Upper lobe of right lung (tissue), 1 donor: ENCODE measurements around the gene MAP3K2. TPM values are rescaled to one million over a fixed set of nuclear protein-coding genes. Genes with fewer than 3 reads are reported as not detected.
A peak's percentile ranks its signal among the peaks of the same experiment; 100 is the strongest.

Source experiments
- ATAC-seq: fragments of 200-7000 bp; cut with Tn5 transposase; one replicate; pipeline ENCODE4 v1.9.1; 2020; ENCODE audit warnings: mild to moderate bottlenecking, moderate library complexity
- DNase-seq: peaks from one replicate; pipeline ENCODE4 v3.0.0-alpha.2; 2020
- H3K27ac ChIP-seq: fragments of 200-600 bp; one replicate; pipeline ENCODE4 v1.8.0; 2022
- H3K27me3 ChIP-seq: fragments of 200-600 bp; one replicate; pipeline ENCODE4 v1.8.0; 2022; ENCODE audit warnings: mild to moderate bottlenecking
- H3K36me3 ChIP-seq: fragments of 200-600 bp; one replicate; pipeline ENCODE4 v1.8.0; 2022
- H3K4me1 ChIP-seq: fragments of 200-600 bp; one replicate; pipeline ENCODE4 v1.8.0; 2022
- H3K4me3 ChIP-seq: fragments of 200-600 bp; one replicate; pipeline ENCODE4 v1.8.0; 2022; ENCODE audit warnings: mild to moderate bottlenecking
- H3K9me3 ChIP-seq: fragments of 200-600 bp; one replicate; pipeline ENCODE4 v1.8.0; 2022
- CTCF ChIP-seq: fragments of 200-600 bp; IDR thresholded peaks from one replicate; pipeline ENCODE4 v1.8.0; 2022; ENCODE audit warnings: antibody characterized with exemption
- intact Hi-C: fragments of 100-400 bp; cut with DNase I; formaldehyde crosslinking; loops from one replicate; pipeline ENCODE4 v1.11.0; 2022
- total RNA-seq: library from RNA; stranded (reverse); fragmentation: NEBNext Ultra II Directional; extraction: Animal tissue kit (Norgen Biotek cat#: 25700); gene quantifications from one replicate; pipeline ENCODE4 v1.2.1, GENCODE V29; 2021
- donor health status: DM: no; HTN: yes; CAD: no; lungs with severe emphysema.

The MAP3K2 gene
- total RNA-seq, 1 donor from 2014 or later, result 71.5 TPM

GRCh38 chr2:127429291-127429690 is 41.5 kb upstream of the MAP3K2 start:
- ATAC-seq, result no peak

GRCh38 chr2:127428815-127429109 is 41.0 kb upstream of the MAP3K2 start:
- ATAC-seq (no peak), DNase-seq (no peak)
- Histone ChIP-seq H3K27me3 (peaks cover under 1% of the 10 kb centered on the region), H3K36me3 (no peaks in the 10 kb centered on the region), H3K27ac (no peak overlapping the region), H3K4me3 (no peak overlapping the region), H3K9me3 (no peaks in the 10 kb centered on the region), H3K4me1 (peaks cover 2% of the 10 kb centered on the region)
- no peak for TF ChIP-seq CTCF
- intact Hi-C loops, result no loop called here

More at GRCh38 chr2:127429291-127429690, 41.5 kb upstream of the MAP3K2 start:
- no peaks in the 10 kb centered on the region for H3K9me3 ChIP-seq
- no peak overlapping the region for H3K27ac ChIP-seq
- no peaks in the 10 kb centered on the region for H3K27me3 ChIP-seq
- no peak overlapping the region for H3K4me3 ChIP-seq
- no peak for DNase-seq
- no peaks in the 10 kb centered on the region for H3K36me3 ChIP-seq
- intact Hi-C loops, result no loop called here
- H3K4me1 ChIP-seq, result no peaks in the 10 kb centered on the region
- no peak for TF ChIP-seq CTCF

GRCh38 chr2:127428057-127428814 is 40.5 kb upstream of the MAP3K2 start:
- ATAC-seq (no peak), DNase-seq (peak; percentile 60)
- Histone ChIP-seq H3K36me3 (no peaks in the 10 kb centered on the region), H3K27me3 (peaks cover 6% of the 10 kb centered on the region), H3K27ac (no peak overlapping the region), H3K9me3 (no peaks in the 10 kb centered on the region), H3K4me1 (peaks cover 7% of the 10 kb centered on the region), H3K4me3 (no peak overlapping the region)
- TF ChIP-seq CTCF, result no peak
- intact Hi-C loops, result no loop called here

GRCh38 chr2:127427376-127428056 is 39.7 kb upstream of the MAP3K2 start:
- Histone ChIP-seq H3K4me3 (no peak overlapping the region), H3K27me3 (peaks cover 13% of the 10 kb centered on the region), H3K27ac (no peak overlapping the region), H3K9me3 (no peaks in the 10 kb centered on the region), H3K36me3 (no peaks in the 10 kb centered on the region), H3K4me1 (peaks cover 12% of the 10 kb centered on the region)
- ATAC-seq, result no peak
- no peak for TF ChIP-seq CTCF
- intact Hi-C loops, result no loop called here
- no peak for DNase-seq

GRCh38 chr2:127426501-127427354 is 39.0 kb upstream of the MAP3K2 start:
- Histone ChIP-seq H3K4me3 (no peak overlapping the region), H3K36me3 (no peaks in the 10 kb centered on the region), H3K27ac (no peak overlapping the region), H3K27me3 (peaks cover 20% of the 10 kb centered on the region), H3K4me1 (peaks cover 12% of the 10 kb centered on the region), H3K9me3 (no peaks in the 10 kb centered on the region)
- no peak for DNase-seq
- ATAC-seq, result no peak
- no peak for TF ChIP-seq CTCF
- intact Hi-C loops, result no loop called here
